ENCODE results near the gene IGFLR1. TPM values are rescaled to one million over a fixed set of nuclear protein-coding genes. Genes with fewer than 3 reads are reported as not detected.

The IGFLR1 gene
- total RNA-seq, 1 donor from 2014 or later = 16.9 TPM

DNA sequence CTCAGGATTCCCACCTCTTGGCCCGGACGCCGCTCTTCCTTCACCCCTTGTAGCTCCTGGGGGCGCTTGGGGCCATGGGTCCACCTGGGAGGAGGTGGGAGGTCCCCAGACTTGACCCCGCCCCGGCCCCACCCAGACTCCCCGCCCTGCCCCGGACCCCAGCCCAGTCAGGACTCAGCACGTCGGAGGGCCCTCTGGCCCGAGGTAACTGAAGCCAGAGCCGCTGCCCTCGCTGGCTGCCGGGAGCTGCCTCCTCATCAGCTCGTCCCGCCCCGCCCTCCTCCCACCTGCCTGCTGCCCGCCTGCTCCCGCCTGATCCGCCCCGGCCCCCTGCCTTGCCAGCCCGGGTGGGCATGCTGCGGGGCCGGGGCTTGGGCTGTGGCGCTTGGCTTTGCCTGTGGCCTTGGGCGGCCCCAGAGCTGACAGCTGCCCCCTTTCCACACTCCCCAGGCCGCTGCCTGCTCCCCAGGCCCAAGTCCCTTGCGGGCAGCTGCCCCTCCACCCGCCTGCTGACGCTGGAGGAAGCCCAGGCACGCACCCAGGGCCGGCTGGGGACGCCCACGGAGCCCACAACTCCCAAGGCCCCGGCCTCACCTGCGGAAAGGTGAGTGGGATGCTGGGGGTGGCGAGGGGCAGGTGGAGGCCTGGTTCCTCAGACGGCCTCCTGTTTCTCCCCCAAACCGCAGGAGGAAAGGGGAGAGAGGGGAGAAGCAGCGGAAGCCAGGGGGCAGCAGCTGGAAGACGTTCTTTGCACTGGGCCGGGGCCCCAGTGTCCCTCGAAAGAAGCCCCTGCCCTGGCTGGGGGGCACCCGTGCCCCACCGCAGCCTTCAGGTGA, 42.5 kb upstream of the IGFLR1 start:
- Histone ChIP-seq H3K4me3 (no peak overlapping the region), H3K27me3 (no peaks in the 10 kb centered on the region), H3K27ac (no peak overlapping the region), H3K4me1 (no peaks in the 10 kb centered on the region), H3K36me3 (no peaks in the 10 kb centered on the region), H3K9me3 (no peaks in the 10 kb centered on the region)
- TF ChIP-seq, protein P1, sequence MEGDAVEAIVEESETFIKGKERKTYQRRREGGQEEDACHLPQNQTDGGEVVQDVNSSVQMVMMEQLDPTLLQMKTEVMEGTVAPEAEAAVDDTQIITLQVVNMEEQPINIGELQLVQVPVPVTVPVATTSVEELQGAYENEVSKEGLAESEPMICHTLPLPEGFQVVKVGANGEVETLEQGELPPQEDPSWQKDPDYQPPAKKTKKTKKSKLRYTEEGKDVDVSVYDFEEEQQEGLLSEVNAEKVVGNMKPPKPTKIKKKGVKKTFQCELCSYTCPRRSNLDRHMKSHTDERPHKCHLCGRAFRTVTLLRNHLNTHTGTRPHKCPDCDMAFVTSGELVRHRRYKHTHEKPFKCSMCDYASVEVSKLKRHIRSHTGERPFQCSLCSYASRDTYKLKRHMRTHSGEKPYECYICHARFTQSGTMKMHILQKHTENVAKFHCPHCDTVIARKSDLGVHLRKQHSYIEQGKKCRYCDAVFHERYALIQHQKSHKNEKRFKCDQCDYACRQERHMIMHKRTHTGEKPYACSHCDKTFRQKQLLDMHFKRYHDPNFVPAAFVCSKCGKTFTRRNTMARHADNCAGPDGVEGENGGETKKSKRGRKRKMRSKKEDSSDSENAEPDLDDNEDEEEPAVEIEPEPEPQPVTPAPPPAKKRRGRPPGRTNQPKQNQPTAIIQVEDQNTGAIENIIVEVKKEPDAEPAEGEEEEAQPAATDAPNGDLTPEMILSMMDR (IDR thresholded peaks at IDR 0.05) = no peak
- ATAC-seq = no peak
- DNase-seq = no peak
- intact Hi-C loops (cut with DNase I) = no loop called here

DNA sequence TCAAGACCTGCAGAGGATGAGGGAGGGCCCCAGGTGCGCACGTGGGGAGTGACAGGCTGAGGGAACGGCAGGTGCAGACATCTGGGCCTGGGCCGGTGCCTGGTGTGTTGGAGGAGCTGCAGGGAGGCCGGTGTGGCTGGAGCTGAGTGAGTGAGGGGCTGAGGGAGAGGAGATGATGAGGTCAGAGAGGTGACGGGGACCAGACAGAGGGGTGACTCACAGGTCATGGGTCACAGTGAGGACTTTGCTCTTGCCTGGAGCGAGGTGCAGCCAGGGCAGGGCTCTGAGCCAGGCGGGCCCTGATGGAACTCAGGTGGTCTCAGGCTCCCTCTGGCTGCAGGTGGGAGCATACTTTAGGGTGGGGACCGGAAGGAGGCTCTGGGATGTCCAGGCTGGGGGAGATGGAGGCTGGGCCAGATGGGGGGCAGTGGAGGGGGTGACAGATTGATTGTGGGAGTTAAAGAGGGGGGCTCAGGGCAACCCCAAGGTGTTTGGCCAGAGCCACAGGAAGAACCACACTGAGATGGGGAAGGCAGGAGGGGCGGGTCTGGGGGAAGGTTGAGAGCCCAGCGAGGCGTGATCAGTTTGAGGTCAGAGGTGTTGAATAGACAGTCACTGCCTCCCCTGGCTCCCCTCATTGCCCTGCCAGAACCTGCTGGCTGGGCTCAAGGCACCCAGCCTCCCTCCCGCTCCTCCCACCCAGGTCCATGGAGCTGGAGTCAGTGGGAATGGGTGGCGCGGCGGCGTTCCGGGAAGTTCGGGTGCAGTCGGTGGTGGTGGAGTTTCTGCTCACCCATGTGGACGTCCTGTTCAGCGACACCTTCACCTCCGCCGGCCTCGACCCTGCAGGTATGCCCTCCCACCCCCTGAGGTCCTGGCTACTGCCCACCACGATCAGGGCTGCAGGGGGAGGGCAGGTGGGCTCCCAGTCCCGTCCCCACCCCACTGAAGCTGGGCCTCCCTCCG, 41.5 kb upstream of the IGFLR1 start:
- ATAC-seq = no peak
- TF ChIP-seq, protein P1 (IDR thresholded peaks at IDR 0.05) = no peak
- Histone ChIP-seq H3K36me3 (no peaks in the 10 kb centered on the region), H3K27me3 (no peaks in the 10 kb centered on the region), H3K4me1 (no peaks in the 10 kb centered on the region), H3K9me3 (no peaks in the 10 kb centered on the region), H3K4me3 (no peak overlapping the region), H3K27ac (no peak overlapping the region)
- intact Hi-C loops (cut with DNase I) = no loop called here
- DNase-seq = no peak

DNA sequence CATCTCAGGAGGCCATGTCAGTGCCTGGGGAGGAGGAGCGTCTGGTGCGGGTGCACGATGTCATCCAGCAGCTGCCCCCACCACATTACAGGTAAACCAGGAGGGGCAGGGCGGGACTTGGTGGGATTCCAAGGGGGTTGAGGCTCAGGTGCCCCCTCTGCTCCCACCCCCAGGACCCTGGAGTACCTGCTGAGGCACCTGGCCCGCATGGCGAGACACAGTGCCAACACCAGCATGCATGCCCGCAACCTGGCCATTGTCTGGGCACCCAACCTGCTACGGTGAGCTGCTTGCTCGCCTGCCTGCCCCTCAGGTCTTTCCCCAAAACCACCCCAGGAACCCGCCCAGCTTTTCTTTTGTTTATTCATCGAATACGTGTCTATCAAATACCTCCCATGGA, 40.3 kb upstream of the IGFLR1 start:
- H3K9me3 ChIP-seq = no peaks in the 10 kb centered on the region
- no peak overlapping the region for H3K4me3 ChIP-seq
- H3K27me3 ChIP-seq = no peaks in the 10 kb centered on the region
- H3K4me1 ChIP-seq = no peaks in the 10 kb centered on the region
- DNase-seq (peak; percentile 62), ATAC-seq (no peak)
- H3K36me3 ChIP-seq = no peaks in the 10 kb centered on the region
- TF ChIP-seq, protein P1 (IDR thresholded peaks at IDR 0.05) = no peak
- no peak overlapping the region for H3K27ac ChIP-seq
- intact Hi-C loops (cut with DNase I) = no loop called here

DNA sequence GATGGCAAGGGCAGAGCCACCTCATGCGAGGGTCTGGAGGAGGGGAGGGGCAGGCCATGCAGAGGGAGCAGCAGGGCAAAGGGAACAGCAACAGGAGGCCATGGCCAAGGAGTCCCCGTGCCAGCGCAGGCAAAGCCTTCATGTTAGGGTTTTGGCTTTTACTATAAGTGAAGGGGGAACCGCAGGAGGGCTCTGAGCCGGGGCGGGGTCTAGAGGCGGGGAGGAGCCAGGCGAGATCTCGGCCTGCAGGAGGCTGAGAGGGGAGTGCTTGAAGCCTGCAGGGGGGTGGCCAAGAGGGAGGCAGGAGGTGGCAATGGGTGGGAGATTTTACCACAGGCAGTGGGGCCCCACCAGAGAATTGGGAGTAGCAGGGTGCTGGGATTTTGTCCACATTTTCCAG, 39.4 kb upstream of the IGFLR1 start:
- H3K27ac ChIP-seq = no peak overlapping the region
- H3K9me3 ChIP-seq = no peaks in the 10 kb centered on the region
- TF ChIP-seq, protein P1 (IDR thresholded peaks at IDR 0.05) = no peak
- DNase-seq (no peak), ATAC-seq (no peak)
- H3K4me3 ChIP-seq = no peak overlapping the region
- intact Hi-C loops (cut with DNase I) = no loop called here
- no peaks in the 10 kb centered on the region for H3K27me3 ChIP-seq
- H3K36me3 ChIP-seq = no peaks in the 10 kb centered on the region
- no peaks in the 10 kb centered on the region for H3K4me1 ChIP-seq

DNA sequence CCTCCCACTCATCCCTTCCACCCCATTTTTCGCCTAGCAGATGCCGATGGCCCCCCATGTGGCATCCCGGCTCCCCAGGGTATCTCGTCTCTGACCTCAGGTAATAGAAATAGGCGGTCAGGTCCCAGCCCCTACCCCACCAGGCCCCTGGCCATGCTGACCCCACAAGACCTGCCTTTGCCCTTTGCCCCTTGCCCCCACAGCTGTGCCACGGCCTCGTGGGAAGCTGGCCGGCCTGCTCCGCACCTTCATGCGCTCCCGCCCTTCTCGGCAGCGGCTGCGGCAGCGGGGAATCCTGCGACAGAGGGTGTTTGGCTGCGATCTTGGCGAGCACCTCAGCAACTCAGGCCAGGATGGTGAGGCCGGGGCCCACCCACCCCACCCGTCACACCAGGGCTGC, 38.5 kb upstream of the IGFLR1 start:
- ATAC-seq (no peak), DNase-seq (no peak)

More for the DNA sequence above, 38.5 kb upstream of the IGFLR1 start:
- H3K36me3 ChIP-seq = no peaks in the 10 kb centered on the region
- no peak overlapping the region for H3K4me3 ChIP-seq
- intact Hi-C loops (cut with DNase I) = no loop called here
- H3K4me1 ChIP-seq = no peaks in the 10 kb centered on the region
- H3K27ac ChIP-seq = no peak overlapping the region
- no peaks in the 10 kb centered on the region for H3K9me3 ChIP-seq
- TF ChIP-seq, protein P1 (IDR thresholded peaks at IDR 0.05) = no peak
- H3K27me3 ChIP-seq = no peaks in the 10 kb centered on the region

All from upper lobe of right lung (tissue), 1 donor.